GM21723 (cell line): ENCODE results near the gene ABTB2.
"Not testable (repeated sequence)": the region's sequence is repeated elsewhere in the genome, so short reads cannot be mapped to it uniquely, and the experiment has no call there.

ENCODE experiments used
- ATAC-seq: cut with Tn5 transposase; IDR thresholded peaks from one replicate; pipeline ENCODE4 v1.9.1; 2021; ENCODE audit warnings: mild to moderate bottlenecking, moderate library complexity; ENCODE audit not compliant: unreplicated experiment

The ABTB2 gene

DNA sequence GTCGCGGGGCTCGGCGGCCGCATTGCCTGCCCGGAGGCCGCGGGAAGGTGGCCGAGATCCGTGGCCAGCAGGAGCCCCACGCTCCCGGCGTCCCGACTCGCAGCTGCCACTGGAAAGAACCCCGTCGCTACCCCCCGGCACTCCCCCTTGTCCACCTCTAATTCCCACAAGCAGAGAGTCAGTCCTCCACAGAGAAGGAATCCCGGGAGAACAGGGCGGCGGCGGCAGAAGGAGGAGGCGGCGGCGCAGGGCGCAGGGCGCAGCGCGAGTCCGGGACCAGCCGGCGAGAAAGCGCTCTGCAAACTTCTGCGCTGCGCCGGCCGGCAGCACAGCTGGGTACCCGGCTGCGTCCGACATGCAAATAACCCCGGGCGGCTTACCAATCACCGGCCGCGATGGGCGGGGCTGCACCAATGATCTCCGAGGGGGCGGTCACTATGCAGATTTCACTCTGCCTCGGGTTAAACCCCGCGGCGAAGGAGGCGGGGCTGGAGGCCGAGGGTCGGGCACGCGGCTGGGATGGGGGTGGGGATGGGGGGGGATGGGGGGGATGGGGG lies at the start of gene ABTB2:
Gene ABTB2, minus strand, starts transcription at position 310 of the 557 bp plus-strand sequence.
- peak; percentile 81 for ATAC-seq

DNA sequence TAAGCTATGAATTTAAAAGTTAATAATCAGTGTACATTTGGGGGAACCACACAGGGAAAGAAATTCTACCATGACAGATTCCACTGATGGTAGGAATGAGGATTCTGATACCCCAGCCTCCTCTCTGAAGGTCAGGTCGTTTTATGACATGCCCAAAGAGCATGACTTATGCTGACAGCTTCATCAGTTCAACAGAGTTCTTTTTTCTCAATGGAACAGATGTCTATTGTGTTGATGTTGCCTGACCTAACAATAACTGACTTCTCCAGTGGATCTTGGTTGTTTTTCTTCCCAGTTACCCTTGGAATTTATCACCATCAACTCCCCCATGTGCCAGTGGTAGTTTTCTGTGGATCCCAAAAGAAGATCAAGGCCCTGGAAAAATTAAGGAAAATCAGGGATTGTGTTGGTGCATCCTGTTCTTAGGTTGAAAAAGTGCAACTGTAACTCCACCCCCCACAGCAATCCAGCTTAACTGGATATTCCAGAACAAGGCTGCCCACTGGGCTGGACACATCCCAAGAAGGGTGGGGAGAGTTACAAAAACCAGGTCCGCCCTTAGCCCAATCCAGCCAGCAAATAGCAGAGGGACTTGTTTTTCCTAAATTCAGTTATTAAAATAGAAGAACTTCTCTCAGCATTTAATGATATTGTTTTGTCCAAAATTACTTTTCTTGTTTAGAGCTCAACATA lies 49.5 kb upstream of the ABTB2 start:
- no peak for ATAC-seq

DNA sequence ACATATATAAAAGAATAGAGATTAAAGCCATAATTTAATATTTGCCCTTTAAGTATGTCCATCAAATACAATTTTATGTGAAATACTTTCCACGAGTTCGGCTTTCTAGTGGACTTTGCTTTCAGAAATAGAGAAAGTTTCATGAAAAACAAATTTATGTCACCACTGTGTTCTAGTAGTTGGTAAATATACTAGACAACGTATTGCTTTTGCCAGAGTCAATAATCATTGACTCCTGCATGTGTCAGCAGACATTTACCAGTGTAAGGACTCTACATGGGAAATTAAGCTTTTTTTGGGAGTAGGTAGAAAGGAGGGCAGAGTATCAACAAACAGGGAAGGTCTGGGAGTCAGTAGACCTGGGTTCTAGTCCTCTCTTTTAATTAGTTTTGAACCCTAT lies 48.6 kb upstream of the ABTB2 start:
- ATAC-seq = no peak

DNA sequence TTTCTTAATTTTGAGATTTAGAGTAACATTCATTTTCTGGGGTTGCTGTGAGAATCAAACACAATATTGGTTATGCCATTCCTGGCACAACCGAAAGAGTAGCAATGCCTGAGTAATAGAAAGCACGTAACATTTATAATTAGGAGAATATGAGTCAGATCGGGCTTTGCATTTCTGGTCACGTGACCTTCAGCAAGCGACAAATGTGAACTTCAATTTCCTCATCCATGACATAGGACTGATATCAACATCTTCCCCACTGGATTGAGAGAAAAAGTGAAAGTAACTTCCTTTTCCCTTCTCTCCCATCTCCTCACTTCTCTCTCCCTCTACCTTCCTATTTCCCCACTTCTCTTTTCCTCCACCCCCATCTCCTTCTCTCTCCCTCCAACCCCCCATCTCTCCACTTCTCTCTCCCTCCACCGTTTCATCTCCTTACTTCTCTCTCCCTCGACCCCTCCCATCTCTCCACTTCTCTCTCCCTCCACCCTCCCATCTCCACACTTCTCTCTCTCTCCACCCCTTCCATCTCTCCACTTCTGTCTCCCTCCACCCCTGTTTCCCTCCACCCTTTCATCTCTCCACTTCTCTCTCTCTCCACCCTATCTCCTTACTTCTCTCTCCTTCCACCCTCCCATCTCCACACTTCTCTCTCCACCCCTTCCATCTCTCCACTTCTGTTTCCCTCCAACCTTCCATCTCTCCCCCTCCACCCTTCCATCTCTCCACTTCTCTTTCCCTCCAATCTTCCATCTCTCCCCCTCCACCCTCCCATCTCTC lies 47.5 kb upstream of the ABTB2 start:
- ATAC-seq = no peak

DNA sequence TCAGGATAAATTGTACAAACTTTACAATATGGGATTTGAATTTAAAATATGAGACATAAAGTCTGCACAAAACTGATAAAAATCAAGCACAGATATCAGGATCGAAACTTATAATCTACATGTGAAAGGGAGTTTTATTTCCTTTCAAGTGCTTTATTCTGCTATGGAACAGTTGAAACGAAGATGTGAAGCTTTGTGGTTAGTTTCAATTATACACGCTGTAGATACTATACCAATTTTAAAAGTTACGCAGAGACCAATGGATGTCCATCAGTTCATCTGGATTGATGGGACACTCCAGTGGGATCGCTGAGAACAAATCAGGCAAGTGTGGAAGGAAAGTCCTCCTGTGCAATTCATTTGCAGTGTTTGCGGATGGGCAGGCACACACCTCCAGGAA lies 46.5 kb upstream of the ABTB2 start:
- no peak for ATAC-seq

DNA sequence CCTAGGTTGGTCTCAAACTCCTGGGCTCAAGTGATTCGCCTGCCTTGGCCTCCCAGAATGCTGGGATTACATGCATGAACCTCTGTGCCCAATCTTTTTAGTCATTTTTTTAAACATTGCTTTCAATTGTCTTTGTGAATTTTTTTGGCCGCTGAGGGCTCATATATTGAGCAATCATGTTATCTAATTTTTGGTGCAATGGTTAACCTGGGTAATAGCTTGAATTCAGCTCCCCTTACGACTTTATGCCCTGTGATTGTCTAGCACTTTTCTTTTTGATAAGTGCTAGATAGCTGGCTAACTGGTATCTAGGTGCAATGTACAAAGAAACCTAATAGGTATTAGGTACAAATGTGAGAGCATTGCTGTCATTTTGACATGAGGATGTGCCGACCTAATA lies 45.6 kb upstream of the ABTB2 start:
- no peak for ATAC-seq

DNA sequence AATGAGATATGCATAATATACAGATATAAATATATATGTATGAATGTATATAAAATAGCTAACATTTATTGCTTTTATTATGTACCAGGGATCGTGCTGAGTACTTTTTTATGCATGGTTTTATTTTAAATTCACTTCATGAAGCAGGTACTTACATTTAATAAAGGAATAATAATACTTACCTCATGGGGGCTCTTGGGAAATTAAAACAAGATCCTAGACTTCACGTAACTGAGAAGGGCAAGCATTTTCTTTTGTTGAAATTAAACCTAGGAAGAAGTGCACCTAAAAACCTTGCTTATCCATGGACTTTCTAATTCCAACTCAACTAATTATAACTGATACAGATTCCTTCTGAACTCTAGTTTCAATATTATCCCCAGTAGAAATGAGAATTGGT lies 40.0 kb upstream of the ABTB2 start:
- ATAC-seq = no peak

DNA sequence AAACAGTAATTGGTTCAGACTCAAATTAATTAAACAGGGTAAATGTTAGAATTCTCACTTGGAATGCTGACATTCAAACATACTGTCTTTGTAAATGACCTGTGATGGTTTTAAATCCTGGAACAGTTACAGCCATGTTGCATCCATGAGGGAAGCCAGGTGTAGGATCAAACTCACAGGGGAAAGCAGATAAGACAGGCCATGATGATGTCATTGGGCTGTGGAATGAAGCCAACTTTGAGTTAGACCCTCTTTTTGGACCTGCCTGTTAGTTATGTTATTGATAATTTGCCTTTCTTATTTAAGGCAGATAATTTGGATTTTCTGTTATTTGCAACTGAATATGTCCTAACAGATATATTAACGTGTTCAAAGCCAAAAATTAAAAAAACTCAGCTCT lies 39.3 kb upstream of the ABTB2 start:
- ATAC-seq = no peak

DNA sequence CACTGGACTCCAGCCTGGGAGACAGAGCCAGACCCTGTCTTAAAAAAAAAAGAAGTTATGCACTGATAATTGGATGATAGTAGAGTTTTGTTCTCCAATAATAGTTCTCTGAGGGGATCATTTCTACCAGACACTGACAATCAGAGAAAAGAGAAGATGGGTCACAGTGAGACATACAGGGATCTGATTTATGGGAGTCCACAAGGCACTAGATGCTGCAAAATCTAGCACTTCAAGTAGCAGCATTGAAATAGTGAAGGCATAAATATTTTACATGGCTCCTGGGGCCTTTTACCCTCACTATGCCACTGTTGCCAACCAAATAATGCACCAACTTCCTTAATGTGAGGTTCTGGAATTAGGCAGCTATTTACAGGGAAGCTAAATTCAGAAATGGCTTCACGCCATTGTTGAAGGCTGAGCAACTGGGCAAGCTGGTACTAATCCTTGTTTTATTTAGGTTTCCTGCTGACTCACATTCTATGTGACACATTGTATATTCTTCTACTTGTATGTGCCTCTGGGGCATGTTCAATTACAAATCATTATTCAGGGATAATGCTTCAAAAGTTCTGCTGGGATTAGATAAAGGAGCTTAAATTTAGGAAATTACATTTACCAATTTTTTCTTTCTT lies 38.2 kb upstream of the ABTB2 start:
- no peak for ATAC-seq

DNA sequence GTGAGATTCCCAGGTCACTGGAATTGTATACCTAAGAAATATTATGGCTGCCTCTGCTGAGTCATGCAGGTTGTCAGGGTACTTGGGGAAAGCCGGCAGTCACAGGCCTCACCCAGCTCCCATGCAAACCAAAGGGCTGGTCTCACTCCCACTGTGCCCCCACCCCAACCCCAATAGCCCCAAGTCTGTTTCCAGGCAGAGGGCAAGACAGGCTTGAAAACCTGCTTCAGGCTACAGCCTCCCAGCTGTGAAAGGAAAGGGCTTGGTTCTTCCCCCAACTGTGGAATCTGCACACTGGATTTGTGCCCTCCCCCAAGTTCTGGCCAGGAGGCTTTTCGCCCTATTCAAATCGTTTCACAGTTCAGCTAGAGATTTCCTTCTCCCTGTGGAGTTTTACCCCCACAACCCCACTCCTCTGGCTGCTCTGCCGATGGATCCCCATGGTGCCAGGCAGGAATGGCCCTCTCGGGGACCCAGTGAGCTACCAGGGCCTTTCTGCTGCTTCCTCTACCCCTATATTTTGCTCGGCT lies 37.0 kb upstream of the ABTB2 start:
- no peak for ATAC-seq

DNA sequence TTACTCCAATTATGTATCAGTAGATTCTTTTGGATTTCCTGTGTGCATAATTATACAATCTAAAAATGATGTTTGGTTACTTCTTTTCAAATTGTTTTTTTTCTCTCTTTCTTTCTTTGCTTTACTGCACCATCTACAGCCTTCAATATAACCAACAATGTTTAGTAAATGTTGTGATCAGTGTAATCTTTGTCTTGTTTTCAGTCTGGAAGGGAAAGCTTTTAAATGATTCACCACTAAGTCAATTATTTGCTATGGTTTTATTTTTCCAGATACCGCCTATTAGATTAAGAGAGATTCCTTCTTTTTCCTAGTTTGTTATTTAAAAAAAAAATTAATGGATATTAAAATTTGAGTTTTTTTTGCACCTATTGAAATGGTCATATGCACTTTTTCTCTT lies 29.8 kb upstream of the ABTB2 start:
- ATAC-seq = no peak

DNA sequence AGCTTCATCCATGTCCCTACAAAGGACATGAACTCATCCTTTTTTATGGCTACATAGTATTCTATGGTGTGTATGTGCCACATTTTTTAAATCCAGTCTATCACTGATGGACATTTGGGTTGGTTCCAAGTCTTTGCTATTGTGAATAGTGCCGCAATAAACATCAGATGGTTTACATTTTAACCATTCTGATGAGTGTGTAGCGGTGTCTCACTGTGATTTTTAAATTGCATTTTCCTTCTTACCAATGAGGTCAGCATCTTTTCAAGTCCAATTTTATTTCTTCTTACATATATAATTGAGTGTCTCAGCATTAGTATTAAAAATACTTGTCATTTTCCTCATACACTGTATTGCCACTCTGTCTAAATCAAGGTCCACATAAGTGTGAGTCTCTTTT lies 28.5 kb upstream of the ABTB2 start:
- ATAC-seq = not testable (repeated sequence)

DNA sequence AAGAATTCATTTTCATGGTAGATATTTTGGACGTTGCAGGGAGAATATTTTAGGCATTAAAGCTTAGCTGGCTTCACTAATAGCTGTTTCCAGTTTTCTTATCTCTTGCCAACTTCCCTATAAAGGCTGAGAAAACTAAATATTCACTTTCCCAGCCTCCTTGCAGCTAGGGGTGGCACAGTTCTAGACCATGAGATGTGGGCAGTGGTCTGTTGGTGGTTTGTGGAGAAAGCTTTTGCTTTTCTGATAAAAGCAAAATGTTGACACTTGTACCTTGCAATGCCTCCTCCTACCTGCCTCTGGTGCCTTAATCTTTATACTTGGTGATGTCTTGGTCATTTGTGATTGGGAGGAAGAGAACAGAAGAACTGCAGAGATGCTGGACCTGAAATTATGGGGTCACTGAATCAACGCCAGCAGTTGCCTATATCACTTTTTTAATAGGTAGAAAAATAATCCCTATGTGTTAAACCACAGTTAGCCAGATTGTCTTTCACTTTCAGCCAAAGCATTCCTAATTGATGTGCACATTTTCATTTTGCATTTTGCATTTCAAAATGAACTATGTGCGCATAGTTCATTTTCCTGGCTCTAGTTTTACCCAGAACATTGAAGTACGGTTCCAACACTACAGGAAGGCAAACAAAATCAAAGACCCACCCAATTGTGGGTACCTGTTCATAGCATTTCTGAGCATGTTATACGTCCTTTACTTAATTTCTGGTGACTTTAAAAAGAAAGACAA lies 24.9 kb upstream of the ABTB2 start:
- no peak for ATAC-seq

DNA sequence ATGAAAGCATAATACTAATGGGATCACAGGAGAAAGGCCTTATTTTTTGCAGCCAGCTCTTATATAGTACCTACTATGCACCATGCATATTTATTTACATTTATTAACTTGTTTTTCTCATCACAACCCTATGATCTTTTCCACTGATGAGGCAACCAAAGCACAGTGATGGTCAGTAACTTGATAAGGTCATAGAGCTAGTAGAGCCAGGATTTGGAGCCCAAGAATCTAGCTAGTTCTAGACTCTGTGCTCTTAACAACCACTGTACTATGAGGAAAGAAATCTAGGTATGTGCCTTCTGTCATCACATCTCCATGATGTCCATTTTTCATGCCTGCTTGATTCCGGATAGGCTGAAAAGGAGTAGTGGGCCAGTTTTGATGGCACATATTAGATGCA lies 24.0 kb upstream of the ABTB2 start:
- no peak for ATAC-seq

DNA sequence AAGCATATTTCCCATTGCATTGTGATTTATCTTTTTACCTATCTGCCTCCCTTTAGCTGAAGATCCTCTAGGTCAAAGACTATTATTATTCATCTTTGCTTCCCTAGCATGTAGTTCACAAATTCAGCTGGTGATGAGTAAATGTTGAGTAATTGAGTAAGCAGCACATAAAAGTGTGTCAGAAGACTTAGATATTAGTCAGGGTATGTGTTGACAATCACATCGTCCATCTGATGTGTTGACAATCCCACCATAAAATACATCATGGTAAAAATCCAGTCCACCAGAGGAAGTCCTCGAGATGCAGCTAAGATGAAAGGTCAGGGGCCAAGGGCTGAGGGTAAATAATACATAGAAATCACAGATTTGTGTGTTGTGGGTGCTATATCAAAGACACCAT lies 22.9 kb upstream of the ABTB2 start:
- ATAC-seq = no peak

DNA sequence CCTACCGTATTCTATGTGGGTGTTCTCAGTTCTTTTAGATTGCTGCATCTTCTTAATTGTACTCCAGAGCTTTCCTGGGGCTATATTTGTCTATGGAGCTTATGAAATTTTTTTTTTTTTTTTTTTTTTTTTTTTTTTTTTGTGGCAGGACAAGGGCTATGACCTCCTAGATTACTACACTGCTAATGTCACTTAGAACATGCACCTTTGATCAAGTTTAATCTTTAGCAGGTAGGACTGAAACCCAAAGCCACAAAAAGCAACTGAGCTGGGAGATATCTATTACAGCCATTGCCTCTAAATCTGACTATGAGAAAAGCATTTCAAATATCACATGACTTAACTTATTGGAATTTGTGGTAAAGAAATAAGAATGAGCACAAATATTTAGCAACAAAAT lies 21.7 kb upstream of the ABTB2 start:
- ATAC-seq = no peak

DNA sequence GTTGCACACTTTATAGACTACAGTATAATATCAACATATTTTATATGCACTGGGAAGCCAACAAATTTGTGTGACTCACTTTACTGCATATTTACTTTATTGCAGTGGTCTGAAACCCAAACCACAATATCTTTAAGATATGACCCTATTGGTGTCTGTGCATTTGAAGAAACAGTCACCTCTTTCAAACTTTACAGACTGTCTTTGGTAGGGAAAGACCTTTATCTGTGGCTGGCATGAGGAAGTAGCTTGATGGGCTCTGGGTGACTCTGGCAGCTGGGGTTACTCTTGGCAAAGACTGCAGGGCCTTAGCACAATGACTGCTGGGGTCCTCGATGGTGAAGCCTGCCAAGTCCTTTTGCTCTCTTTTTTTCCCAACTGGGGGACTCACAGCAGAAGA lies 21.3 kb upstream of the ABTB2 start:
- no peak for ATAC-seq

DNA sequence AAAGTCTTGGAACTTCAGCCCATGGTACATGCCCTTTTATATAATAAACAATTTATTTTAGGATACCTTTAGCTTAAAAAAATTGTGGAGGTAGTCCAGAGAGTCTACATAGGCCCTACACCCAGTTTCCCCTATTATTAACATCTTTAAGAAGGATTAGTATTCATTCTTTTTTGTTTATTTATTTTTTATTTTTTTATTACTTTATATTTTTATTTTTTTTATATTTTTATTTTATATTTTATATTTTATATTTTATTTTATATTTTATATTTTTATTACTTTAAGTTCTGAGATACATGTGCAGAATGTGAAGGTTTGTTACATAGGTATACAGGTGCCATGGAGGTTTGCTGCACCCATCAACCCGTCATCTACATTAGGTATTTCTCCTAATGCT lies 15.9 kb upstream of the ABTB2 start:
- no peak for ATAC-seq

DNA sequence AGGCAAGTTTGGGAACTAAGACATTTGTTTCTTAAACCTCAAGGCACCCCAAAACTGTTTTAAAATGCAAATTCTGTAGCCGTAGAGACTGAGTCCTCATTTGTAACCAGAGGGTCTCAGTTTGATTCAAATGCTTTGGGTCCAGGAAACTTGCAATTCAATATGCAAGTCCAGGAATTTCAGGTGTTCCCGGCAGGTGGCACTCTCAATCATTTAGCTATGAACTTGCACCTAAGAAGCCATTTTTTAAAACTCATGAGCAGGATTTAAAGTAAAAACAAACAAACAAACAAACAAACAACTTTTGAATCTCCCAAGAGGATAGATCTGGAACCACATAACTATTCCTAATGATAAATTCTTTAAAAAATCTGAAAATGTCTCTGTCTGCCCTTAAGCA lies 8.7 kb upstream of the ABTB2 start:
- ATAC-seq = no peak

DNA sequence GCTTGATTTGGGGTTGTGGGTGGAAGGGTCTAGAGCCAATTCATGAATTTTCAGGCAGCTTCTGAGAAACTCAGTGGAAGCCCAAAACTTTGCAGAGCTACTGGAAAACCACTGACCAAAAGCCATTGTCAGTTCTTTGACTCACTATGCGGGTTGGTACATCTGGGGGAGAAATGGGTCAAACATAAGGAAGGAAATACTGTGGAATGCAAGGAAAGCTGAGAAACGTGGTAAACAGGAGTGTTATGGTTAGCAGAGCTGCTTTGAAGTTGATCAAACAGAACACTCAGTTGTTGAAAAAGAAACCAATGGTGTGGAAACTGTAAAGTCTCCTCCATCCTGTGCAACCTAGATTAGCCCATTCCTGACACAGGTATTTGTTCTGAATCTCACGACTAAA lies 6.3 kb upstream of the ABTB2 start:
- ATAC-seq = no peak
